Aorta (tissue), 5 donors: ENCODE results near the gene PRPF19. TPM values are rescaled to one million over a fixed set of nuclear protein-coding genes. Genes with fewer than 3 reads are reported as not detected.
A peak's percentile ranks its signal among the peaks of the same experiment; 100 is the strongest.

Experiments
- ATAC-seq: fragments of 200-7000 bp; cut with Tn5 transposase; one replicate; pipeline ENCODE4 v1.9.1; 2022; ENCODE audit warnings: moderate library complexity; ENCODE audit not compliant: low FRiP score
- DNase-seq, 2 donors: peaks; one replicate each; pipeline ENCODE4 v3.0.0-alpha.2; 2020
- H3K27ac ChIP-seq, 2 donors: one replicate each; pipeline ENCODE4 v1.5.1; 2013; ENCODE audit warnings: low read length in 2 of 2, mild to moderate bottlenecking in 2 of 2, moderate library complexity in 2 of 2, control low read depth in 1 of 2, inconsistent platforms in 1 of 2, low read depth in 1 of 2
- H3K27me3 ChIP-seq, 2 donors: one replicate each; pipeline ENCODE4 v1.6.1; 2013; ENCODE audit warnings: control low read depth in 1 of 2, low read length in 1 of 2, mild to moderate bottlenecking in 1 of 2, moderate library complexity in 1 of 2; ENCODE audit not compliant: insufficient read depth in 2 of 2, control insufficient read depth in 1 of 2
- H3K36me3 ChIP-seq, 2 donors: one replicate each; pipeline ENCODE4 v1.6.1; 2013; ENCODE audit warnings: control low read depth in 1 of 2, low read length in 1 of 2, mild to moderate bottlenecking in 1 of 2; ENCODE audit not compliant: insufficient read depth in 2 of 2, control insufficient read depth in 1 of 2
- H3K4me1 ChIP-seq, 2 donors: one replicate each; pipeline ENCODE4 v1.6.1; 2013; ENCODE audit warnings: low read length in 2 of 2, control low read depth in 1 of 2, mild to moderate bottlenecking in 1 of 2, moderate library complexity in 1 of 2; ENCODE audit not compliant: insufficient read depth in 2 of 2, control insufficient read depth in 1 of 2
- H3K4me3 ChIP-seq, 2 donors: one replicate each; pipeline ENCODE4 v1.5.1; 2013; ENCODE audit warnings: low read length in 2 of 2, control low read depth in 1 of 2, mild to moderate bottlenecking in 1 of 2
- H3K9me3 ChIP-seq: one replicate; pipeline ENCODE4 v1.6.1; 2013; ENCODE audit warnings: mild to moderate bottlenecking, low read length; ENCODE audit not compliant: control insufficient read depth
- WGBS, 2 donors: extraction: QIAGEN DNeasy Blood & Tissue Kit; methylation state at CpG; one replicate each; pipeline ENCODE4 v1.1.7; 2013; 5-methylcytosine and 5-hydroxymethylcytosine counted together
- intact Hi-C, 2 donors: fragments of 100-400 bp; cut with DNase I; formaldehyde crosslinking; loops; one replicate each; pipeline versions ENCODE4 v1.14.2 to v1.15.0; 2022
- long read RNA-seq, 2 donors: library from polyadenylated mRNA; unstranded; transcript quantifications; one replicate each; pipeline ENCODE4 v2.0.0, GENCODE V29; 2020 to 2021
- polyA plus RNA-seq, 2 donors: library from polyadenylated mRNA; stranded (reverse); fragments of 200-250 nt; gene quantifications; one replicate each; pipeline ENCODE4 v1.2.3, GENCODE V29; 2013
- total RNA-seq, 2 donors: library from RNA; stranded (reverse); fragmentation: NEBNext Ultra II Directional; extraction: Animal tissue kit (Norgen Biotek cat#: 25700); gene quantifications; one replicate each; pipeline ENCODE4 v1.2.1, GENCODE V29; 2021
- donor health status: healthy with polysubstance abuse.
- donor health status: Bipolar disorder and iron deficiency.
- donor health status: DM: no; HTN: no; CAD: no.
- donor health status: DM: no; HTN: no; CAD: no.
- donor health status: DM: yes; HTN: yes; CAD: no.

The PRPF19 gene
- total RNA-seq, result 10 to 100 TPM; 47.7 to 55.6 TPM
- 10 to 100 TPM; 31.3 to 39.2 TPM for polyA plus RNA-seq
- long read RNA-seq, donor 1, partial matches to known transcripts, result 1 of 3 reads
- long read RNA-seq, donor 1, other reads (novel, unspliced or antisense), result 2 of 3 reads
- long read RNA-seq, donor 2, partial matches to known transcripts, result 4 of 5 reads
- long read RNA-seq, donor 2, other reads (novel, unspliced or antisense), result 0 of 5 reads

DNA sequence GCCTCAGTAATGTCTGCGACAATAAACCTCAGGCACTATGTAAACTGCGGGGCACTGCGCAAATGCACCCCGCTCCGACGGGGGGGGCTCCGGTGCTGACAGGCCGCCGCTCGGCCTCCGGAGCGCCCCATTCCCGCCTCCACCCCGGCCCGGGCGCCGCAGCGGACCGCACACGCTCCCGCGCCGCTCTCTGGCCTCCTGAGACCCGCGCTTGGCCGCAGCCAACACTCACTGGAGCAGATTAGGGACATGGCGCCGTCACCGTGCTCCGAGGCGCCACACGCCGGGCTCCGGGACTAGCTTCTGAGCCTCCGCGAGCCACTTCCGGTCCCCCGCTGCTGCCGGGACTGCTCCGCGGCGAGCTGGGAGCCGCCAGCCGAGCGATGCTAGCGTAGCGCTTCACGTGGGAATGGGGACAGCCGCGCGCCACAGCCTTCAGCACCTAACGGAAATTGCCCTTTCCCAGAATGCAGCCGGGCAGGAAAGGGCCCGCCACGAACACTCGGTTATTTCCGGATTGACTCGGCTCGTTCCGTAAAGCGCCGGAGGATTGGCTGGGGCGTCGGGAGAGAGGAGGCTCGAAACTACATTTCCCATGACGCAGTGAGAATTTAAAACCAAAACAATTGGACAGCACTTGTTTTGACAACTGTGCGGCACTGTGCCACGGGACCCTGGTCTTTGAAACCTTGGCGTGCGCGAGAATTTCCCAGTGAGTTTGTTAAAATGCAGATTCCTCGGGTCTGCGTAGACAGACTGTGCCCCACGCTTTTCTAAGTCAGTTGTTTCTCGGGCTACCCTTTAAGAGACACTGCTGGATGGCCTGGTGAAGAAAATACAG lies at the start of gene PRPF19:
TSS of gene PRPF19 (minus strand) at position 454 of the 841 bp plus-strand sequence. CDS start at position 251, 203 bp downstream.
- DNase-seq (peak; percentile 98 to 99), ATAC-seq (peak; percentile 98)
- H3K27me3 ChIP-seq, result no peaks in the 10 kb centered on the region
- H3K27ac ChIP-seq, result peak within 1 kb of the TSS; percentile 80 to 93
- peaks cover 0 to 1% of the 10 kb centered on the region in 2 donors for H3K36me3 ChIP-seq
- intact Hi-C loops, result loop anchor here (5.0 kb wide), 1 partner anchor 64 kb away; the partner anchor contains the start of gene CCDC86 (in 2 of the 2)
- WGBS, 2 donors, result 0 to 1% methylated on average over 69 to 75 of the region's 75 CpGs
- H3K4me3 ChIP-seq, result peak within 1 kb of the TSS; percentile 93
- H3K9me3 ChIP-seq, result no peaks in the 10 kb centered on the region
- no peaks in the 10 kb centered on the region for H3K4me1 ChIP-seq

DNA sequence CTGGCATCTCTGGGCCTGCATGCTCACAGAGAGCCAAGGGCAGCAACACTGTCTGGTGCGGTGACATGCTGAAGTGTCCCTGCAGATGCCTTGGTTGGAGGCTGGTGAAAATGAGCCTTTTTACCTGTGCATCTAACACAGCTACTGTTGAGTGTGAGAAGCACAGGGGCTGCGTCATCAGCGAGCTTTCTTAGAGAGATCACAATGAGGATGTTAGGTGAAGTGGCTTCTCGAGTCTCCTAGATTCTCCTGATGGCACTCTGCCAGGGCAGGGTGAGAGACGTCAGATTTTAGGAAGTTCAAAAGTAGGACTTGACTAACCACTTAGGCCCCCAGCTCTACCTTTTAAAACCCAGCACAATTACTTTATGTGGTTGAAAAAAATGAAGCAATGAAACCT lies 49.2 kb upstream of the PRPF19 start:
- intact Hi-C loops, result no loop called here
- no peaks in the 10 kb centered on the region for H3K4me1 ChIP-seq
- 53 to 59% methylated on average over 5 of the region's 5 CpGs for WGBS, 2 donors
- ATAC-seq (no peak), DNase-seq (peak; percentile 47 to 58)
- no peaks in the 10 kb centered on the region for H3K9me3 ChIP-seq
- no peak overlapping the region for H3K27ac ChIP-seq
- H3K4me3 ChIP-seq, result no peak overlapping the region
- H3K27me3 ChIP-seq, result no peaks in the 10 kb centered on the region
- H3K36me3 ChIP-seq, result no peaks in the 10 kb centered on the region

DNA sequence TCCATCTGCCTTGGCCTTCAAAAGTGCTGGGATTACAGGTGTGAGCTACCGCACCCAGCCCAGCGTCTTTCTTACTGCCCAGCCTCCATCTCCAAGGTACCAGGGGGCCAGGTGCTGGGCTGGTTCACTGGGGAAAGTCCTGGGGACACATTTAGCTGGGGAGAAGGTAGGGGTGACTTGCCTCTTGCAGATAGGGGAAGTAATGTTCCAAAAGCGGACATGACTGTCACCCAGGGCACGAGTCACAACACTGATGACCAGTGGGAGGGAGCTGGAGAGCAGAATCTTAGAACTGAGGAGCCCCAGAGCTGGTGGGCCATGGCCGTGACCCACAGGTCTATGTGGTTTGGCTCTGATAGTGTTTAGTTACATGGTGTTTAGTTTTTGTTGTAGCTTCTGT lies 48.0 kb upstream of the PRPF19 start:
- H3K27me3 ChIP-seq, result no peaks in the 10 kb centered on the region
- no peaks in the 10 kb centered on the region for H3K9me3 ChIP-seq
- H3K4me3 ChIP-seq, result no peak overlapping the region
- ATAC-seq, result no peak
- intact Hi-C loops, result no loop called here
- no peaks in the 10 kb centered on the region for H3K4me1 ChIP-seq
- DNase-seq, result peak; percentile 59 to 75
- no peaks in the 10 kb centered on the region for H3K36me3 ChIP-seq
- no peak overlapping the region for H3K27ac ChIP-seq
- 90 to 94% methylated on average over 5 of the region's 5 CpGs for WGBS, 2 donors

DNA sequence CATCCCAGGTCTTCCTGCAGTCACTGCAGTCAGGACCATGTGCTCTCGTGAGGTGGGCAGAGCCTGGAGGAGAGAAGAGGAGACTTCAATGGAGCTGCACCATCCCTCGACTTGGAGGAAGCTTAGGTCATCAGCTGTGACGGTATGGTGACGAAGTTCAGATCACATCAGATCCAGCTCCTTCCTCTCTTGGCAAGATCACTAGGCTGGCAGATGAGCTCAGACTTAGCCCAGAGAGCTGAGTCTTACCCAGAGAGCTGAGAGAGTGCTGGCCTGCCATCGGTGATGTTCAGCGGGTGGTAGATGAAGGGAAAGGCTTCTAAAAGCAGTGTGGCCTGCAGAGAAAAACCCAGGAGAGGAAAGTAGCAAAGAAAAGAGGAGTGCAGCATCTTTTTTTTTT lies 47.4 kb upstream of the PRPF19 start:
- Histone ChIP-seq H3K4me3 (no peak overlapping the region), H3K9me3 (no peaks in the 10 kb centered on the region), H3K27me3 (no peaks in the 10 kb centered on the region), H3K27ac (no peak overlapping the region), H3K36me3 (no peaks in the 10 kb centered on the region), H3K4me1 (no peaks in the 10 kb centered on the region)
- intact Hi-C loops, result no loop called here
- 74 to 77% methylated on average over 6 of the region's 6 CpGs for WGBS, 2 donors
- peak; percentile 55 to 73 for DNase-seq
- ATAC-seq, result no peak

DNA sequence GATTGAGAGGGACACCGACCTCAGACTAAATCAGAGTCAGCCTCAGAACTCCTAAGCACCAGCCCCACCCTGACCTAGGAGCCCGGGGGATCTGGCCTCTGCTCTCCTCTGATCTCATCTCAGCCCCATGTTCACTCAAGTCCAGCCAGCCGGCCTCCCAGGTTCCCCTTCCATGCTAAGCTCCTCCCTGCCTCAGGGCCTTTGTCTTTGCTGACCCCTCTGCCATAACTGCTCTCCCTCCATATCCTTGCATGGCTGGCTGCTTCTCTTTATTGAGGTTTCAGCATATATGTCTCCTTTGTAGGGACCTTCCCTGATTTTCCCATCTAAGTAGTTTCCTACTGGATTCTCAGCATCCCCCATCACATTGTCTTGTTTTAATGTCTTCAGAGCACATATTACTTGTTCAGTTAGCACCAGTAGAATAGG lies 46.4 kb upstream of the PRPF19 start:
- Histone ChIP-seq H3K27me3 (no peaks in the 10 kb centered on the region), H3K9me3 (no peaks in the 10 kb centered on the region), H3K36me3 (no peaks in the 10 kb centered on the region), H3K4me3 (no peak overlapping the region), H3K4me1 (no peaks in the 10 kb centered on the region), H3K27ac (peak overlapping the region in 1 of 2 donors; percentile 45)
- ATAC-seq, result no peak
- intact Hi-C loops, result no loop called here
- DNase-seq, result no peak
- WGBS, 2 donors, result 48 to 53% methylated on average over 3 of the region's 3 CpGs

DNA sequence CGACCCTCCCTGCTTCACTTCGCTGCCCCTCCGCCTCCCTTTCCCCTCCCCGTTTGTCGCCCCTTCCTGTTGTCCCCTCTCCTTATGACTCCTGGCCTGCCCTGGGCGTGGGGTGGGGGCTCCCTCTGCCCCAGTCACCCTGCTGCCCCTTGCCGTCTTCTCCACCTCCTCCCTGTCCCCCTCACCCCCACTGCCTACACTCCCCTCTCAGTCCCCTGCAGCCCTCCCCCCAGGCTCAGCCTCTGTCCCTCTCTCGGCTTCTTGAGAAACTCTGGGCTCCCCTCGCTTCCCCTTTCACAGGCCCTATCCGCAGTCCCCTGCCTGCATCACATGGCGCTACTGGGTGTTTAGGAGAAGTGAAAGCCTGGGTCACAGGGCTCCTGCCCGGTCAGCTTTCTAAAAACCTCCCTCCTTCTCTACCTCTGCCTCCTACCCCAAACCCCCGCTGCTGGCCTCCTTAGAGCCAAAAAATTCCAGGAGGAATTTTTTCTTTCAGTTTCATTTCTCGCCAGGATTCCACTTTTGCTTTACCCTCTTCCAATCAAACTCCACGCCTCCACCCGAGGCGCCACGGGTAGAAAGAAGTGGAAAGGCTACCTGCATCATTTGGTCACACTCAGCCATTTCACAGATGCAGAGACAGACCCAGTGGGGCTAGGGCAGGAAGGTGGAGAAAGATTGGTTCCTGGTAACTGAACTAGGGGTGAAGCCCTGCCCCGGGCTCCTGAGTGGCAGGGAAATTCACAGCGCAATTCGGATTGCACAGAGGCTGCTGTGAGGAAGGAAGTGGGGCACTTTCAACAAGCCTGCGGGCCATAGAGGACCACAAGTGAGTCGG lies 45.7 kb upstream of the PRPF19 start, which contains the start of gene SLC15A3:
TSS of gene SLC15A3 (minus strand) at position 273 of the 838 bp plus-strand sequence. CDS start 625 bp downstream, outside the sequence.
- Histone ChIP-seq H3K9me3 (no peaks in the 10 kb centered on the region), H3K36me3 (no peaks in the 10 kb centered on the region), H3K4me3 (peak within 1 kb of the TSS; percentile 40 to 72), H3K27me3 (no peaks in the 10 kb centered on the region), H3K4me1 (no peaks in the 10 kb centered on the region), H3K27ac (peak within 1 kb of the TSS in 1 of 2 donors; percentile 60)
- WGBS, 2 donors, result 7 to 8% methylated on average over 23 of the region's 23 CpGs
- intact Hi-C loops, result no loop called here
- peak; percentile 81 for ATAC-seq
- DNase-seq, result peak; percentile 84 to 92

DNA sequence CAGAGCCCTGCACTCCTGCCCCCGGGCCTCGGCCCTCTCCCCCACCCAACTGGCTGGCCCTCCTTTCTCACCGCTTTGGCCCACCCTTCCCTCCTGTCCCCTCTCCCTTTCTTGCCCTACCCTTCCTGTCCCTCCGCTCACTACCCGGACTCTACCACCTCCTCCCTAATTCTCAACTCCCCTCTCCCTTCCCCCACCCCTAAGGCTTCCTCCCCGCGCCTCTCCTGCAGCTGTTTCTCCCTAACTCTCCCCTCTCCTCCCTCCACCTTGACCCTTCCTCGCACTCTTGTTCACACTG lies 45.2 kb upstream of the PRPF19 start:
- Histone ChIP-seq H3K36me3 (no peaks in the 10 kb centered on the region), H3K4me1 (no peaks in the 10 kb centered on the region), H3K27ac (peak overlapping the region in 1 of 2 donors; percentile 60), H3K9me3 (no peaks in the 10 kb centered on the region), H3K4me3 (peak overlapping the region; percentile 40 to 72), H3K27me3 (no peaks in the 10 kb centered on the region)
- peak; percentile 34 for ATAC-seq
- no peak for DNase-seq
- 5 to 8% methylated on average over 5 to 8 of the region's 8 CpGs for WGBS, 2 donors
- intact Hi-C loops, result no loop called here

DNA sequence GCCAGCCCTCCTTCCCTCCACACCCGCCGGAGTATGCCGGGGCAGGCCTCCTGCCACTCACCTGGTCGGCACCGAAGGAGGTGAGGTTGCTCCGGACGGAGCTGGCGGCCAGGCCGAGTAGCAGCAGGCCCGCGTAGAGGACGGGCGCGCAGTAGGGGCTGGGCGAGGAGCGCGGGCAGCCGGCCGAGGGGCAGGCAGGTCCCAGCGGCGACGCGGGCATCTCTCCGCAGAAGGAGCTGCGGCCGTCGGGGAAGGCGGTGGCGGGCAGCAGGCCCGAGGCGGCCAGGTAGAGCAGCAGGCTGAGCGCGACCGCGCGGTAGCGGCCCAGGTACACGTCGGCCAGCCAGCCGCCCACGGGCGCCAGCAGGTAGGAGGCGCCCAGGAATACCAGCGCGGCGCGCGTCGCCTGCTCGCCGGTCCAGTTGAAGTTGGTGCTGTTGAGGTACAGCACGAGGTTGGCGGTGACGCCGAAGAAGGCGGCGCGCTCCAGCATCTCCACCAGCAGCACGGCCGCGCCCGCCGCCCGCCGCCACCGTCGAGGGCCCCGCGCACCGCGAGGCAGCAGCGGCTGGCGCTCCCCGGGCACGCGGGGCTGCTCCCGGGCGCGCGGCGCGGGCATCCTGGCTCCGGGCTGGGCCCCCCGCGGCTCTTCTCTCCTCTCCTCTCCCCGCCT lies 44.7 kb upstream of the PRPF19 start:
- Histone ChIP-seq H3K9me3 (no peaks in the 10 kb centered on the region), H3K4me1 (no peaks in the 10 kb centered on the region), H3K36me3 (no peaks in the 10 kb centered on the region), H3K27ac (no peak overlapping the region), H3K4me3 (peak overlapping the region; percentile 2 to 72), H3K27me3 (no peaks in the 10 kb centered on the region)
- ATAC-seq, result peak; percentile 30
- WGBS, 2 donors, result 15 to 16% methylated on average over 73 to 86 of the region's 86 CpGs
- peak; percentile 69 to 78 for DNase-seq
- intact Hi-C loops, result no loop called here
